Sigmoid colon (tissue), 4 donors: ENCODE data around the gene TLE7.

Experiments used
- POLR2AphosphoS5 ChIP-seq, 4 donors: sonication (generic); formaldehyde crosslinking; IDR thresholded peaks; one replicate each; pipeline ENCODE4 v1.6.1; 2017; ENCODE audit warnings: antibody characterized with exemption in 4 of 4
- TF ChIP-seq, protein P1 (sequence below), 4 experiments: fragments of 450-650 bp in 3 of 4; fragments of 200-600 bp in 1 of 4; IDR thresholded peaks; one replicate each; pipeline ENCODE4 v1.5.1; 2016 to 2019; ENCODE audit warnings: antibody characterized with exemption in 4 of 4, mild to moderate bottlenecking in 3 of 4, moderate library complexity in 2 of 4

DNA sequence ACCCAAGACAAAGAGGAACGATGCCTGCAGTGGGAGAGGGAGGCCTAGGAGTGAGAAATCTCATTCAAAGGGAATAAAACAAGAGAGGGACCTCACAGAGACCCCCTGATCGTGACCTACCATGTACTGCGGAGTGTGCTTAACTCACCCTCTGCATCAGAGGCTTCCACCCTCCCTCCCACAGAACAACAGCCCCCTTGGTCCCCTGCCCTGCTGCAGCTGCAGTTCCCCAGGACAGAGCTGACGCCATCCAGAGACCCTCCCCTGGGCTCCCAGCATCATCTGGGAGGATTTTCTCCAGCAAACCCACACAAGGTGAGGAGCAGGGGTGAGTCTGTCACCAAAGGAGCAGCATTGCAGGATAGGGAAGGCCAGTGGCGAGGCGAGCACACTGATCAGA lies 39.8 kb downstream of the TLE7 start:
- no peak for TF ChIP-seq POLR2AphosphoS5 (IDR thresholded peaks at IDR 0.05)
- TF ChIP-seq, protein P1, sequence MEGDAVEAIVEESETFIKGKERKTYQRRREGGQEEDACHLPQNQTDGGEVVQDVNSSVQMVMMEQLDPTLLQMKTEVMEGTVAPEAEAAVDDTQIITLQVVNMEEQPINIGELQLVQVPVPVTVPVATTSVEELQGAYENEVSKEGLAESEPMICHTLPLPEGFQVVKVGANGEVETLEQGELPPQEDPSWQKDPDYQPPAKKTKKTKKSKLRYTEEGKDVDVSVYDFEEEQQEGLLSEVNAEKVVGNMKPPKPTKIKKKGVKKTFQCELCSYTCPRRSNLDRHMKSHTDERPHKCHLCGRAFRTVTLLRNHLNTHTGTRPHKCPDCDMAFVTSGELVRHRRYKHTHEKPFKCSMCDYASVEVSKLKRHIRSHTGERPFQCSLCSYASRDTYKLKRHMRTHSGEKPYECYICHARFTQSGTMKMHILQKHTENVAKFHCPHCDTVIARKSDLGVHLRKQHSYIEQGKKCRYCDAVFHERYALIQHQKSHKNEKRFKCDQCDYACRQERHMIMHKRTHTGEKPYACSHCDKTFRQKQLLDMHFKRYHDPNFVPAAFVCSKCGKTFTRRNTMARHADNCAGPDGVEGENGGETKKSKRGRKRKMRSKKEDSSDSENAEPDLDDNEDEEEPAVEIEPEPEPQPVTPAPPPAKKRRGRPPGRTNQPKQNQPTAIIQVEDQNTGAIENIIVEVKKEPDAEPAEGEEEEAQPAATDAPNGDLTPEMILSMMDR (IDR thresholded peaks at IDR 0.05): no peak
